HCT116 (cell line): ENCODE data around the gene TNNT2. TPM values are rescaled to one million over a fixed set of nuclear protein-coding genes. Genes with fewer than 3 reads are reported as not detected.

Source experiments
- ELF1 ChIP-seq: IDR thresholded peaks from 2 replicates; pipeline ENCODE4 v1.6.1; 2012; ENCODE audit warnings: low read depth, borderline replicate concordance
- JUND ChIP-seq: IDR thresholded peaks from 2 replicates; pipeline ENCODE4 v1.6.1; 2012
- POLR2AphosphoS5 ChIP-seq: IDR thresholded peaks from 2 replicates; pipeline ENCODE4 v1.6.1; 2011; ENCODE audit warnings: mild to moderate bottlenecking, low read depth, low read length, moderate library complexity
- SIN3A ChIP-seq: IDR thresholded peaks from 2 replicates; pipeline ENCODE4 v1.6.1; 2012; ENCODE audit warnings: low read depth
- SRF ChIP-seq: IDR thresholded peaks from 2 replicates; pipeline ENCODE4 v1.6.1; 2012; ENCODE audit warnings: low read depth
- TCF7L2 ChIP-seq: IDR thresholded peaks from 2 replicates; pipeline ENCODE4 v1.7.0; 2011; ENCODE audit warnings: borderline replicate concordance, inconsistent platforms; ENCODE audit not compliant: insufficient read depth, insufficient read length; ENCODE audit errors: extremely low read depth
- YY1 ChIP-seq: IDR thresholded peaks from 2 replicates; pipeline ENCODE4 v1.6.1; 2011; ENCODE audit warnings: low read length, low read depth, moderate library complexity, mild to moderate bottlenecking; ENCODE audit not compliant: insufficient replicate concordance; ENCODE audit errors: extremely low read depth
- ZFX ChIP-seq: fragments of 450-650 bp; IDR thresholded peaks from 2 replicates; pipeline ENCODE4 v1.6.1; 2017
- ZNF274 ChIP-seq: fragments of 200-500 bp; sonication (Bioruptor generic); IDR thresholded peaks from 2 replicates; pipeline ENCODE4 v1.6.1; 2014; ENCODE audit warnings: mild to moderate bottlenecking, low read depth, low read length, inconsistent platforms
- total RNA-seq: library from RNA; stranded (reverse); gene quantifications from one replicate; pipeline ENCODE4 v1.2.1, GENCODE V29; 2021; ENCODE audit not compliant: unreplicated experiment
- TF ChIP-seq, protein P1 (sequence below): IDR thresholded peaks from 2 replicates; pipeline ENCODE4 v1.6.1; 2012; ENCODE audit warnings: low read depth
- TF ChIP-seq, protein P2 (sequence below), 3 experiments: fragments of 200-600 bp in 1 of 3; sonication (generic) in 1 of 3; IDR thresholded peaks in 2 of 3; conservative IDR thresholded peaks in 1 of 3; 2 replicates each; pipeline ENCODE4 v1.5.1; 2012 to 2017; ENCODE audit warnings: low read depth in 2 of 3, low read length in 2 of 3, antibody characterized with exemption in 1 of 3, borderline replicate concordance in 1 of 3, control low read depth in 1 of 3, mild to moderate bottlenecking in 1 of 3, mixed read lengths in 1 of 3, mixed run types in 1 of 3, moderate library complexity in 1 of 3; ENCODE audit not compliant: insufficient read depth in 1 of 3
- TF ChIP-seq, protein P3 (sequence below): IDR thresholded peaks from 2 replicates; pipeline ENCODE4 v1.6.1; 2012

The TNNT2 gene
- total RNA-seq, 1 experiment from 2014 or later: 2.0 TPM

DNA sequence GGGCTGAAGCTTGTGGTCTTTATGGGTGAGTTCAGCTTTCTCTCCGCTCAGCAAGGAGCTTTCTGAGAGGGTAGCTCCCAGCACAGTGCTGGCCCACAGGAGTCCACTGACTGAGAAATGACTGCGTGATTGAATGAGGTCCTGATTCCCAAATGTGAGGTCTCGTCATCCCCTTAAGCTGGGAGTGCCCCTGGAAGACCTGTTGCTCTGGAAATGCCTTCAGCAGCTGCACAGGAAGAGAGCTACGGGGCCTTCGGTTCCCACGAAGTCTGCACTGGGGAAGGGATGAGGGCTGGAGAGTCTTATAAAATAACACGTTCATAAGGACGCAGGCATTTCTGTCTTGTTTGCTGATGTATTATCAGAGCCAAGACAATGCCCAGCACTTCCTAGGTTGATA, 14.0 kb downstream of the TNNT2 start (continued):
- TF ChIP-seq, protein P1, sequence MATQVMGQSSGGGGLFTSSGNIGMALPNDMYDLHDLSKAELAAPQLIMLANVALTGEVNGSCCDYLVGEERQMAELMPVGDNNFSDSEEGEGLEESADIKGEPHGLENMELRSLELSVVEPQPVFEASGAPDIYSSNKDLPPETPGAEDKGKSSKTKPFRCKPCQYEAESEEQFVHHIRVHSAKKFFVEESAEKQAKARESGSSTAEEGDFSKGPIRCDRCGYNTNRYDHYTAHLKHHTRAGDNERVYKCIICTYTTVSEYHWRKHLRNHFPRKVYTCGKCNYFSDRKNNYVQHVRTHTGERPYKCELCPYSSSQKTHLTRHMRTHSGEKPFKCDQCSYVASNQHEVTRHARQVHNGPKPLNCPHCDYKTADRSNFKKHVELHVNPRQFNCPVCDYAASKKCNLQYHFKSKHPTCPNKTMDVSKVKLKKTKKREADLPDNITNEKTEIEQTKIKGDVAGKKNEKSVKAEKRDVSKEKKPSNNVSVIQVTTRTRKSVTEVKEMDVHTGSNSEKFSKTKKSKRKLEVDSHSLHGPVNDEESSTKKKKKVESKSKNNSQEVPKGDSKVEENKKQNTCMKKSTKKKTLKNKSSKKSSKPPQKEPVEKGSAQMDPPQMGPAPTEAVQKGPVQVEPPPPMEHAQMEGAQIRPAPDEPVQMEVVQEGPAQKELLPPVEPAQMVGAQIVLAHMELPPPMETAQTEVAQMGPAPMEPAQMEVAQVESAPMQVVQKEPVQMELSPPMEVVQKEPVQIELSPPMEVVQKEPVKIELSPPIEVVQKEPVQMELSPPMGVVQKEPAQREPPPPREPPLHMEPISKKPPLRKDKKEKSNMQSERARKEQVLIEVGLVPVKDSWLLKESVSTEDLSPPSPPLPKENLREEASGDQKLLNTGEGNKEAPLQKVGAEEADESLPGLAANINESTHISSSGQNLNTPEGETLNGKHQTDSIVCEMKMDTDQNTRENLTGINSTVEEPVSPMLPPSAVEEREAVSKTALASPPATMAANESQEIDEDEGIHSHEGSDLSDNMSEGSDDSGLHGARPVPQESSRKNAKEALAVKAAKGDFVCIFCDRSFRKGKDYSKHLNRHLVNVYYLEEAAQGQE: no peak
- TF ChIP-seq POLR2AphosphoS5 (no peak), YY1 (no peak), ELF1 (no peak), ZFX (no peak), ZNF274 (no peak), SIN3A (no peak), SRF (no peak), JUND (no peak), TCF7L2 (no peak)
- TF ChIP-seq, protein P2, sequence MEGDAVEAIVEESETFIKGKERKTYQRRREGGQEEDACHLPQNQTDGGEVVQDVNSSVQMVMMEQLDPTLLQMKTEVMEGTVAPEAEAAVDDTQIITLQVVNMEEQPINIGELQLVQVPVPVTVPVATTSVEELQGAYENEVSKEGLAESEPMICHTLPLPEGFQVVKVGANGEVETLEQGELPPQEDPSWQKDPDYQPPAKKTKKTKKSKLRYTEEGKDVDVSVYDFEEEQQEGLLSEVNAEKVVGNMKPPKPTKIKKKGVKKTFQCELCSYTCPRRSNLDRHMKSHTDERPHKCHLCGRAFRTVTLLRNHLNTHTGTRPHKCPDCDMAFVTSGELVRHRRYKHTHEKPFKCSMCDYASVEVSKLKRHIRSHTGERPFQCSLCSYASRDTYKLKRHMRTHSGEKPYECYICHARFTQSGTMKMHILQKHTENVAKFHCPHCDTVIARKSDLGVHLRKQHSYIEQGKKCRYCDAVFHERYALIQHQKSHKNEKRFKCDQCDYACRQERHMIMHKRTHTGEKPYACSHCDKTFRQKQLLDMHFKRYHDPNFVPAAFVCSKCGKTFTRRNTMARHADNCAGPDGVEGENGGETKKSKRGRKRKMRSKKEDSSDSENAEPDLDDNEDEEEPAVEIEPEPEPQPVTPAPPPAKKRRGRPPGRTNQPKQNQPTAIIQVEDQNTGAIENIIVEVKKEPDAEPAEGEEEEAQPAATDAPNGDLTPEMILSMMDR (IDR thresholded peaks at IDR 0.05 in 2 of 3, conservative IDR thresholded peaks at IDR 0.05 in 1 of 3; ENCODE audit: borderline replicate concordance in 1 of 3, insufficient read depth in 1 of 3, low read depth in 2 of 3, low read length in 2 of 3): no peak
- TF ChIP-seq, protein P3, sequence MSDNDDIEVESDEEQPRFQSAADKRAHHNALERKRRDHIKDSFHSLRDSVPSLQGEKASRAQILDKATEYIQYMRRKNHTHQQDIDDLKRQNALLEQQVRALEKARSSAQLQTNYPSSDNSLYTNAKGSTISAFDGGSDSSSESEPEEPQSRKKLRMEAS: no peak
